Right lobe of liver (tissue), 4 donors: ENCODE measurements around the gene POLA2.

Experiments used
- CTCF ChIP-seq, 4 donors: fragments of 200-600 bp in 3 of 4; fragments of 450-650 bp in 1 of 4; IDR thresholded peaks; one replicate each; pipeline versions ENCODE4 v1.5.1 to v1.8.0; 2016 to 2022; ENCODE audit warnings: antibody characterized with exemption in 4 of 4, mild to moderate bottlenecking in 2 of 4
- POLR2A ChIP-seq: fragments of 450-650 bp; IDR thresholded peaks from one replicate; pipeline ENCODE4 v1.6.1; 2017; ENCODE audit warnings: antibody characterized with exemption, mild to moderate bottlenecking
- donor health status: DM: no; HTN: no; CAD: no.
- donor health status: DM: no; HTN: no; CAD: no.
- donor health status: DM: no; HTN: yes; CAD: no.

- TF ChIP-seq CTCF (IDR thresholded peaks at IDR 0.05), result no peak
- no peak for TF ChIP-seq POLR2A
Measured at GRCh38 chr11:65288706-65289536, 27.2 kb downstream of the POLA2 start.
